ENCODE results near the gene DISC1.
"Not testable (repeated sequence)": the region's sequence is repeated elsewhere in the genome, so short reads cannot be mapped to it uniquely, and the experiment has no call there.

DISC1 gene

DNA sequence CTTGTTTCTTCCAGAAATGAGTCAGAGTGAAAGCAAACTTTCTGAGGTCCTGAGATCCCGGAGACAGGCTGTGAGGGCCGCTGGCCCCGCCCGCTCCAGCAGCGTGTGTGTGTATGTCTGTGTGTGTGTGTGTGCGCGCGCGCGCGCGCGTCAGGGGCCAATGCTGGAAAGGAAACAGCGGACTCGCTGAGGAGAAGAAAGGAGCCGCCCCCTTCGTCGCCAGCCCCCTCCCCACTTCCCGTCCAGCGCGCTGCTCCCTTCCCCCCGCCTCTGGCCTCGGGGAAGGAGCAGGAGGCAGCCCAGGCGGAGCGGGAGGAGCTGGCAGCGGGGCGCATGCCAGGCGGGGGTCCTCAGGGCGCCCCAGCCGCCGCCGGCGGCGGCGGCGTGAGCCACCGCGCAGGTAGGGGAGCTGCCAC, at the start of gene DISC1:
Gene DISC1 (plus strand): TSS at position 256 of the 416 bp plus-strand sequence. CDS start 78 bp downstream, at position 334.
- DNase-seq (ENCODE audit: low read depth in 2 of 2, low spot score in 1 of 2): peak in 1 of 2 donors; percentile 33

GRCh38 chr1:231576804-231577718, 49.5 kb upstream of the DISC1 start:
- DNase-seq (ENCODE audit: low read depth in 2 of 2, low spot score in 1 of 2): no peak

- no peak for DNase-seq (ENCODE audit: low read depth in 2 of 2, low spot score in 1 of 2)
Observed at GRCh38 chr1:231580874-231581273, 45.7 kb upstream of the DISC1 start.

- DNase-seq (ENCODE audit: low read depth in 2 of 2, low spot score in 1 of 2): no peak
Observed at GRCh38 chr1:231581859-231582258, 44.7 kb upstream of the DISC1 start.

DNA sequence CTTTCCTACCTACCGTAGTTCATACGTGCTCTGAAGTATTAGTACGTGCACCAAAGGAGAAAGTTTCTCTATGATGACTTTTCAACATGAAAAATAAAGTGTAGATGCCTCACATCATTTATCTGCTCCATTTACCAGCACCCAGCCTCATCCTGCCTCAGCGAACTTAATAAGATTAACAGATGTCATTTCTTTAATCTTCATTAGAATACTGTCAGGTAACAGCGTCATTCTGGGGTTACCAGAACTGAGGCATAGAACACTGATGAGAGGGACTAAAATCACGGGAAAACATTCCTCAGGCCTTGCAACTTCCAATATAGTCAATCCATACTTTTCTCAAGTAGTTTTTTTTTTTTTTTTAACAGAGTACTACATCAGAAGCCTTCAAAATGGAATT, 43.2 kb upstream of the DISC1 start:
- no peak for DNase-seq (ENCODE audit: low read depth in 2 of 2, low spot score in 1 of 2)

- no peak for DNase-seq (ENCODE audit: low read depth in 2 of 2, low spot score in 1 of 2)
Observed at GRCh38 chr1:231584117-231584516, 42.5 kb upstream of the DISC1 start.

DNA sequence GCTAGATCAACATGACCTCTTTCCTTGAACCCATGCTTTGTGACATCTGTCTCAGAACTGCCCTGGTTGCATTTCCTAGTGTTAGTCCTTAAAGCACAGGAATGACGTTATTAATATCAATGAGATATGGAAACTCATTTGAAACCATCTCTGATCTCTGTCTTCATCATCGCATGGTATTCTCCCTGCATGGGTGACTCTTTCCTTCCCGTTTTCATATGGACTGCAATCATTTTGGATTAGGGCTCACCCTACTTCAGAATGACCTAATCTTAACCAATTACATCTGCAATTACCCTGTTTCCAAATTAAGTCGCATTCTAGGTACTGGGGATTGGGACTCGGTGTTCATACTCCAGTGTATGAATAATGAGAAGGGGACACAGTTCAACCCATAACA, 41.7 kb upstream of the DISC1 start:
- no peak for DNase-seq (ENCODE audit: low read depth in 2 of 2, low spot score in 1 of 2)

GRCh38 chr1:231590453-231591198, 36.0 kb upstream of the DISC1 start:
- DNase-seq (ENCODE audit: low read depth in 2 of 2, low spot score in 1 of 2): no peak

DNA sequence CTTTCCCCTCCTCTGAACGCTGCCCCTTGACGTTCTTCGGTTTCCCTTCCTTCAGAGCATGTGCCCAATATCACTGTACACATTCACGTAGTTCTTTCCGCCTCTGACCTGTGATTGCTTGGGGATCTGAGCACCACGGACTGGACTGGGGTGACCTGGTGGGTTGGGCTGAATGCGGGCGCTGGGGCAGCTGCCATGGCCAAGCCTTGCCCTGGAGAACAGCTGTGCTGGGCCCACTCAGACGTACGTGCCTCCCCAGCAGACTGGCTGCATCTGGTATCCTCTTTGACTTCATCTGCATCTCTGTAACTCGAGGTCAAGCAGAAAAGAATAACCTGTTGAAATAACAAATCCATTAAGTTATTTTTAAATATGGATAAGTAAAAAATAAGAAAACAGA, 35.1 kb upstream of the DISC1 start:
- no peak for DNase-seq (ENCODE audit: low read depth in 2 of 2, low spot score in 1 of 2)

GRCh38 chr1:231592809-231593208, 33.8 kb upstream of the DISC1 start:
- no peak for DNase-seq (ENCODE audit: low read depth in 2 of 2, low spot score in 1 of 2)

- DNase-seq (ENCODE audit: low read depth in 2 of 2, low spot score in 1 of 2): not testable (repeated sequence)
Observed at GRCh38 chr1:231593264-231593663, 33.3 kb upstream of the DISC1 start.

DNA sequence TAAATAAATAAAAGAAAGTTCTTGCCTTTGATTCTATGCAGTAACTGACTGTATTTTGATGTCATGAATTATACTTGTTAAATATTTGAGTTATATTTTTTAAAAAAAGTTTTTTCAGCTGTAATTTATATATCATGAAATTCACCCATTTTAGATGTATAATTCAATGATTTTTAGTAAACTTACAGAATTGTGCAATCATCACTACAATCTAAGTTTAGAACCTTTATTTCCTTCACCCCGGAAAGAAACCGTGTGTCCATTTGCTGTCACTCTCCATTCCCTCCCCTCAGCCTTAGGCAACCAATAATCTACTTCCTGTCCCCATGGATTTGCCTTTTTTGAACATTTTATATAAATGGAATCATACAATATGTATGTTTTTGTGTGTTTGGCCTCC, 32.5 kb upstream of the DISC1 start:
- no peak for DNase-seq (ENCODE audit: low read depth in 2 of 2, low spot score in 1 of 2)

- DNase-seq (ENCODE audit: low read depth in 2 of 2, low spot score in 1 of 2): no peak
Observed at GRCh38 chr1:231594749-231595148, 31.8 kb upstream of the DISC1 start.

GRCh38 chr1:231596337-231596791, 30.2 kb upstream of the DISC1 start:
- DNase-seq (ENCODE audit: low read depth in 2 of 2, low spot score in 1 of 2): no peak

DNA sequence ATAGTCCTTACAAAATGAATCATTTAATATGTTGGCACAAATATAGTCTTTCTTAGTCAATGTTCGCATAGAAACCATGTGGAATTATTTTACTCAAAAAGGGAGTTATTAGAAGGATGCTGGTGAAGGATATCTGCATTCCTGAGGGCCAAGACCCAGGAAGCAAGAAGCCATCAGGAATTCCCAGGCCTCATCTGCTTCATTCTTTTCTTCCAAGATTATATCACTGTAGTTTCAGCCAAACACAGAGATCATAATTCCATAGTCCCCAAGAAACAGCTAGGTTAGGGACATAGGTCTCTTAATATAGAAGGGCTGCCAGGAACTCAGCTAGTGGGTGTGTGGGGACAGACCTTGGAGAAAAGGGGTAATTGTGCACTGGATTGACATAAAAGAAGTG, 28.6 kb upstream of the DISC1 start:
- no peak for DNase-seq (ENCODE audit: low read depth in 2 of 2, low spot score in 1 of 2)

GRCh38 chr1:231600458-231600976, 26.1 kb upstream of the DISC1 start:
- no peak for DNase-seq (ENCODE audit: low read depth in 2 of 2, low spot score in 1 of 2)

GRCh38 chr1:231601824-231602672, 24.5 kb upstream of the DISC1 start:
- no peak for DNase-seq (ENCODE audit: low read depth in 2 of 2, low spot score in 1 of 2)

GRCh38 chr1:231602673-231602984, 24.0 kb upstream of the DISC1 start:
- no peak for DNase-seq (ENCODE audit: low read depth in 2 of 2, low spot score in 1 of 2)

DNA sequence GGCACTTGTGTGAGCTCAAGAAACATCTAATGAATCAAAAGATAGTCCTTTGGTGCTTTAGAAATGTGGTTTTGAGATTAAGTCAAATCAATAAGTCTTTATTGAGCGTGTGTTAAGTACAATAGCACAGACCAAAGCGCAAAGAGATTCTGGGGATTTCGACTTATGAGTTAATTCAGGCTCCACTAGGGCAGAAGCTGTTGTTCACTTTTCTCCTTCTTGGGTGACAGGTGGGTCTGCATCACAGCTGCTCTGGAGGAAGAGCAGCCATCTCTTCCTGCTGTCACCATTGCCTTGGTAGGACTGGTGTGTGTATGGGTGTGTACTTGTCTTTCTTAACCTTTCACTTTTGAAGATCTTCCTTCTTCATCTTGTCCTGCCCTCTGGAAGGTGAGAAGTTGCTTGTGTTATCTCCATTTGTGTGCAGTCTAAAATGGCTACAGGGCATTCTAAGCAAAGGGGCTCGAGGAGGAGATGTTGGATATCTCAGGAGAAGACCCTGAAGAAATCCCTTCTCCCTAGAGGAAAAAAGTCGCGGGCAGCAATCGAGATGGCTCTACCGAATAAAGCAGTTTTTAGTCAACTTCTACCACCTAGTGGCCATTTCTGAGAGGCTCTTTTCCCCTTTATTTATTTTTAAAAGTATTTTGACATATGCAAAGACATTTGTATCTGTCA, 22.9 kb upstream of the DISC1 start:
- DNase-seq (ENCODE audit: low read depth in 2 of 2, low spot score in 1 of 2): no peak

DNA sequence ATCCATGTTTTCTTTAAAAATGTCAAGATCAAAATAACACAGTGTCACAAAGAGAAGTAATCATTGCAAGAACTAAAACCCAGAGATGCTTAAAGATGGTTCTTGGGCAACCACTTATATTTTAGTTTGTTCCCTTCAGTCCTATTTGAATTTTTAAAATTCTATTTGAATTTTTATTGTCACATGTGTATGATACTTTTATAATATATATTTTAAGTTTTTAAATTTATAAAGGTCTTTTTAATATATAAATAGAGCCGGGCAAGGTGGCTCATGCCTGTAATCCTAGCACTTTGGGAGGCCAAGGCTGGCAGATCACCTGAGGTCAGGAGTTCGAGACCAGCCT, 22.3 kb upstream of the DISC1 start:
- no peak for DNase-seq (ENCODE audit: low read depth in 2 of 2, low spot score in 1 of 2)
